HUES6 (cell line): ENCODE data around the gene RUSF1.

Source experiments
- H3K27ac ChIP-seq: 2 replicates; pipeline ENCODE4 v1.7.0; 2013; ENCODE audit warnings: low read depth, mild to moderate bottlenecking, low read length, inconsistent platforms
- H3K27me3 ChIP-seq: 2 replicates; pipeline ENCODE4 v1.6.1; 2013; ENCODE audit warnings: low read length; ENCODE audit not compliant: control insufficient read depth, insufficient read depth
- H3K36me3 ChIP-seq: 2 replicates; pipeline ENCODE4 v1.6.1; 2013; ENCODE audit warnings: low read length; ENCODE audit not compliant: control insufficient read depth, insufficient read depth
- H3K4me1 ChIP-seq: 2 replicates; pipeline ENCODE4 v1.6.1; 2013; ENCODE audit warnings: low read length; ENCODE audit not compliant: control insufficient read depth, insufficient read depth
- H3K4me3 ChIP-seq: 2 replicates; pipeline ENCODE4 v1.5.1; 2013; ENCODE audit warnings: low read depth, low read length
- H3K9ac ChIP-seq: one replicate; pipeline ENCODE4 v1.6.1; 2013; ENCODE audit warnings: mild to moderate bottlenecking, low read length
- H3K9me3 ChIP-seq: 2 replicates; pipeline ENCODE4 v1.6.1; 2013; ENCODE audit warnings: low read depth, low read length; ENCODE audit not compliant: control insufficient read depth, insufficient read depth

The RUSF1 gene

GRCh38 chr16:31466381-31466841, 41.8 kb downstream of the RUSF1 start:
- Histone ChIP-seq H3K9me3 (no peaks in the 10 kb centered on the region), H3K9ac (no peak overlapping the region), H3K27me3 (peaks cover 3% of the 10 kb centered on the region; the same call in 1 of the 2 replicates), H3K27ac (no peak overlapping the region), H3K4me1 (peaks cover 4% of the 10 kb centered on the region), H3K36me3 (peaks cover 31% of the 10 kb centered on the region), H3K4me3 (no peak overlapping the region)

GRCh38 chr16:31465788-31466370, 42.3 kb downstream of the RUSF1 start:
- no peak overlapping the region for H3K27ac ChIP-seq
- peaks cover 31% of the 10 kb centered on the region for H3K36me3 ChIP-seq
- H3K27me3 ChIP-seq: no peaks in the 10 kb centered on the region
- H3K4me3 ChIP-seq: no peak overlapping the region
- H3K9ac ChIP-seq: no peak overlapping the region
- H3K4me1 ChIP-seq: no peaks in the 10 kb centered on the region
- H3K9me3 ChIP-seq: no peaks in the 10 kb centered on the region

GRCh38 chr16:31464781-31465260, 43.4 kb downstream of the RUSF1 start:
- H3K27ac ChIP-seq: no peak overlapping the region
- no peaks in the 10 kb centered on the region for H3K27me3 ChIP-seq
- no peak overlapping the region for H3K9ac ChIP-seq
- H3K9me3 ChIP-seq: no peaks in the 10 kb centered on the region
- peaks cover 31% of the 10 kb centered on the region for H3K36me3 ChIP-seq
- no peak overlapping the region for H3K4me3 ChIP-seq
- no peaks in the 10 kb centered on the region for H3K4me1 ChIP-seq

DNA sequence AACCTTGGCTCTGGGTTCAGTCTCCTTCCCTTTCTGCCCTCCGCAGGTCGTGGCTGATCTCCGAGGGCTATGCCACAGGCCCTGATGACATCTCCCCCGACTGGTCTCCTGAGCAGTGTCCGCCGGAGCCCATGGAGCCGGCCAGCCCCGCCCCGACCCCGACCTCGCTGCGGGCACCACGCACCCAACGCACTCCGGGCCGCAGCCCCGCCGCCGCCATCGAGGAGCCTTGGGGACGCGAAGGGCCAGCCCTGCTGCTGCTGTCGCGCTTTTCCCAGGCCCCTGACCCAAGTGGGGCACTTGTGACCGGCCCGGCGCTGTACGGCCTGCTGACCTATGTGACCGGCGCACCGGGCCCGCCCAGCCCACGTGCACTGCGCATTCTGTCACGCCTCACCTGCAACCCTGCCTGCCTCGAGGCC, 43.8 kb downstream of the RUSF1 start:
- Histone ChIP-seq H3K27me3 (no peaks in the 10 kb centered on the region), H3K4me3 (no peak overlapping the region), H3K9me3 (no peaks in the 10 kb centered on the region), H3K4me1 (no peaks in the 10 kb centered on the region), H3K27ac (no peak overlapping the region), H3K9ac (no peak overlapping the region), H3K36me3 (peaks cover 31% of the 10 kb centered on the region)

DNA sequence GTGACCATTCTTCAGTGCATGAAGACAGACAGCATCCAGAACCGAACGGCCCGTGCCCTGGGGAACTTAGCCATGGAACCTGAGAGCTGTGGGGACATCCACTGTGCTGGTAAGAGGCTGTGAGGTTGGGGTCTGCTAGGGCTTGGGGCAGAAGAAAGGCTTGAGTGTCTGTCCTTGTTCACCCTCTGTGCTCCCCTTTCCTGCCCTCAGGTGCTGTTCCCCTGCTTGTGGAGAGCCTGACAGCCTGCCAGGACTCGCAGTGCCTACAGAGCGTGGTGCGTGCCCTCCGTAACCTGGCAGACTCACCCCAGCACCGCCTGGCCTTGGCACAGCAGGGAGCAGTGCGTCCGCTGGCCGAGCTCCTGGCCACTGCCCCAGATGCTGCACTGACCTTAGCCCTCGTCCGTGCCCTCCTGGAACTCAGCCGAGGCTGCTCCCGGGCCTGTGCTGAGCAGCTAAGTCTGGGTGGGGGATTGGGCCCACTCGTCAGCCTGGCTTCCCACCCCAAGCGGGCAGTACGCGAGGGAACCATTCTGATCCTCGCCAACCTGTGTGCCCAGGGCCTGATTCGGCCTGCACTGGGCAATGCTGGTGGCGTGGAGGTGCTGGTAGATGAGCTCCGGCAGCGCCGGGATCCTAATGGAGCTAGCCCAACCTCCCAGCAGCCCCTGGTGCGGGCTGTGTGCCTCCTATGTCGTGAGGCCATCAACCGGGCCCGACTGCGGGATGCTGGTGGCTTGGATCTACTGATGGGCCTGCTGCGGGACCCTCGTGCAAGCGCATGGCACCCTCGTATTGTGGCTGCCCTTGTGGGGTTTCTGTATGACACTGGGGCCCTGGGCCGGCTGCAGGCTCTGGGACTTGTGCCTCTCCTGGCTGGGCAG, 46.0 kb downstream of the RUSF1 start:
- Histone ChIP-seq H3K9me3 (no peaks in the 10 kb centered on the region), H3K27ac (no peak overlapping the region), H3K27me3 (no peaks in the 10 kb centered on the region), H3K36me3 (peaks cover 30% of the 10 kb centered on the region), H3K9ac (no peak overlapping the region), H3K4me1 (0 out of 2 replicates have a peak, but pooled peaks cover 12% of the 10 kb centered on the region), H3K4me3 (no peak overlapping the region)

- H3K36me3 ChIP-seq: peaks cover 25% of the 10 kb centered on the region
- peaks cover 16% of the 10 kb centered on the region; the same call in 1 of the 2 replicates for H3K4me1 ChIP-seq
- no peak overlapping the region for H3K9ac ChIP-seq
- no peak overlapping the region for H3K27ac ChIP-seq
- H3K4me3 ChIP-seq: no peak overlapping the region
- H3K9me3 ChIP-seq: no peaks in the 10 kb centered on the region
- H3K27me3 ChIP-seq: no peaks in the 10 kb centered on the region
These were observed 46.8 kb downstream of the RUSF1 start for GRCh38 chr16:31461201-31461920.

GRCh38 chr16:31460582-31461002, 47.6 kb downstream of the RUSF1 start:
- H3K27ac ChIP-seq: no peak overlapping the region; the same call in 1 of the 2 replicates
- no peaks in the 10 kb centered on the region for H3K9me3 ChIP-seq
- H3K9ac ChIP-seq: peak overlapping the region; percentile 77
- H3K4me3 ChIP-seq: peak overlapping the region; percentile 71
- H3K4me1 ChIP-seq: peaks cover 16% of the 10 kb centered on the region; the same call in 1 of the 2 replicates
- no peaks in the 10 kb centered on the region for H3K27me3 ChIP-seq
- H3K36me3 ChIP-seq: peaks cover 19% of the 10 kb centered on the region

- no peaks in the 10 kb centered on the region for H3K9me3 ChIP-seq
- no peaks in the 10 kb centered on the region for H3K27me3 ChIP-seq
- H3K9ac ChIP-seq: peak overlapping the region; percentile 95
- H3K27ac ChIP-seq: peak overlapping the region; percentile 99
- H3K4me1 ChIP-seq: peaks cover 22% of the 10 kb centered on the region; the same call in 1 of the 2 replicates
- H3K4me3 ChIP-seq: peak overlapping the region; percentile 80
- peaks cover 16% of the 10 kb centered on the region for H3K36me3 ChIP-seq
These were observed 48.3 kb downstream of the RUSF1 start for GRCh38 chr16:31459687-31460581.

GRCh38 chr16:31458844-31459686, 49.1 kb downstream of the RUSF1 start, which contains the start of gene ARMC5:
Gene ARMC5 (plus strand): TSS chr16:31459501. CDS start chr16:31459525, 24 bp downstream.
- Histone ChIP-seq H3K9me3 (no peaks in the 10 kb centered on the region), H3K27me3 (no peaks in the 10 kb centered on the region), H3K36me3 (peaks cover 10% of the 10 kb centered on the region), H3K9ac (peak within 1 kb of the TSS; percentile 95), H3K4me1 (peaks cover 22% of the 10 kb centered on the region; the same call in 1 of the 2 replicates), H3K27ac (peak within 1 kb of the TSS; percentile 99), H3K4me3 (peak within 1 kb of the TSS; percentile 80)
